NCI-H146 treated with DMSO at 0.1 percent for 48 hours (cell line): ENCODE measurements around the gene UQCR11.
"Not testable (repeated sequence)": the region's sequence is repeated elsewhere in the genome, so short reads cannot be mapped to it uniquely, and the experiment has no call there.

Experiments
- DNase-seq: peaks from one replicate; lab custom pipeline; 2025; ENCODE audit not compliant: unreplicated experiment; lab: John Stamatoyannopoulos, UW

UQCR11 gene

GRCh38 chr19:1605236-1606137 lies at the start of gene UQCR11:
Gene UQCR11 (minus strand): TSS chr19:1605462. CDS start chr19:1605409, 53 bp downstream.
- peak; percentile 82 for DNase-seq

- no peak for DNase-seq
Measured at GRCh38 chr19:1654178-1654792, 49.0 kb upstream of the UQCR11 start.

GRCh38 chr19:1653300-1653628 lies 48.0 kb upstream of the UQCR11 start:
- DNase-seq = no peak

- DNase-seq = peak; percentile 86
Measured at GRCh38 chr19:1652471-1653299, 47.4 kb upstream of the UQCR11 start, which contains the start of gene TCF3. Gene TCF3 (minus strand): TSS chr19:1652615. CDS start chr19:1650248, 2,367 bp downstream.

DNA sequence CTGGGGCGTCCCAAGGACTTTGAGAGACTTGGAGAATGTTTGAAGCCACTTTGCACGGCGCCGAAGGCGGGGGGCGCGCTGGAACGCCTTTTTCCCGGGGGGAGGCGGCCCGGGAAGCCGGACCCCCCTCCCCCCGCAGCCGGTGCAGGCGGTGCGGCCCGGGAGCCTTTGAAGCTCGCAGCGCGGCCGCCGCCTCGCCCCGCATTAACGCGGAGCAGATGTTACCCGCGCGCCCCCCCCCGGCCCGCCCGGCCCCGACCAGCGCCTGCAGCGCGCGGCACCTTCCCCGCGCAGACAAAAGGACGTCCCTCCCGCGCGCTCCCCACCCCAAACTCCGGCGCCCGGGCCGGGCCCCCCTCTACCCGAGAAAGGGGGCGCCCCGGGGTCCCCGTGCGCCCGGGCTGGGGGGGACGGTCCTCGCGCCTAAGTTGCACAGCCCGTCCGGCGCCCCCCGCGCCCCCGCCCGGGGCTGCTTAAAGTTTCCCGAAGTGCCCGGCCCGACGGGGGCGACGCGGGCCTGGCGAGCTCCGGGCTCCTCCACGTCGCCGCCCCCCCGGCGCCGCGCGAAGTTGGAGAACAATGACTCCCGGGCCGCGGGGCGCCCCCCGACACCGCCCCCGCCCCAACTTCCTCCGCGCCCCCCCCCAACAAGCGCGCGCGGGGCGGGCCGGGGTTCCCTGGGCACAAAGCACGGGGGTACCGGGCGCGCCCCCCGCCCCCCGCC lies 46.5 kb upstream of the UQCR11 start:
- no peak for DNase-seq

- no peak for DNase-seq
Measured at GRCh38 chr19:1650650-1651567, 45.6 kb upstream of the UQCR11 start.

DNA sequence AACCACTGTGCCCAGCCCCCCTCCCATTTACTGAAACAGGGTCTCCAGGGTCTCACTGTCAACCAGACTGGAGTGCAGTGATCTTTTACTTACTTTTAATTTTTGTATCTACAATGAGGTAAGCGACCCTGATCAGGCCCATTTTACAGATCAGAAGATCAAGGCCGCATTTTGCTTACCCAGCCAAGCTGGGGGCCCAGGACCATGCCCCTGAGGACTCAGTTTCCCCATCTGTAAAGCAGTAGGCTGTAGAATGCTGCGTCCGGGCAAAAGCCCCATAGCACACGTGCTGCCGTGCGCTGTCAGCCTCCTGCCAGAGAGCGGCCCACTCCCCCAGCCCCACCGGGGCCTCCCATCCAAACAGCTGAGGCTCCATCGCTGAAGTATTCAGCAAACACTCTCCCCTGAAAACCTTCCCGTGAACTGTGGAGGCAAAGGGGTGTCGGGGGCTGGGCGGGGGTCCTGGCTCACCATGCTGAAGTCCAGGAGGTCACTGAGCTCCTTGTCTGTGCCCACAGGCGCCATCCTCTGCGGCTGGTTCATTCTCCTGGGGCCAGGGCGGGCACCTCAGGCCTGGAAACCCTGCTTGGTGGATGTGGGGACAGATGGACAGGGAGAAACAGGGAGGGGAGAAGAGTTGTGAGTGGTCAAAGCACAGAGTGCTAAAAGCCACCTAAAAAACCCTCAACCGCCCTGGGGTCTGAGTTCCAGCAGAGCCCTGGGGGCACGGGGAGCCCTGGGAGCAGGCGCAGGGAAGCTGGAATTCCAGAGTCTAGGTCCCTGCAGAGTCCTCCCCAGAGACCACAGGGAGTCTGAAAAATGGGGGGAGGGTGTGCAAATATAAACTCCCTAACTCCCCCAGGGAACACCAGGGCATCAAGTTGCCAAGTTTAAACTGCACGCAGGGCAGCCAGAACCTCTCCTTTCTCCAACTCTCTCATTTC lies 44.7 kb upstream of the UQCR11 start:
- DNase-seq = no peak

- DNase-seq = no peak
Measured at GRCh38 chr19:1648920-1649541, 43.8 kb upstream of the UQCR11 start.

- no peak for DNase-seq
Measured at GRCh38 chr19:1648459-1648849, 43.2 kb upstream of the UQCR11 start.

DNA sequence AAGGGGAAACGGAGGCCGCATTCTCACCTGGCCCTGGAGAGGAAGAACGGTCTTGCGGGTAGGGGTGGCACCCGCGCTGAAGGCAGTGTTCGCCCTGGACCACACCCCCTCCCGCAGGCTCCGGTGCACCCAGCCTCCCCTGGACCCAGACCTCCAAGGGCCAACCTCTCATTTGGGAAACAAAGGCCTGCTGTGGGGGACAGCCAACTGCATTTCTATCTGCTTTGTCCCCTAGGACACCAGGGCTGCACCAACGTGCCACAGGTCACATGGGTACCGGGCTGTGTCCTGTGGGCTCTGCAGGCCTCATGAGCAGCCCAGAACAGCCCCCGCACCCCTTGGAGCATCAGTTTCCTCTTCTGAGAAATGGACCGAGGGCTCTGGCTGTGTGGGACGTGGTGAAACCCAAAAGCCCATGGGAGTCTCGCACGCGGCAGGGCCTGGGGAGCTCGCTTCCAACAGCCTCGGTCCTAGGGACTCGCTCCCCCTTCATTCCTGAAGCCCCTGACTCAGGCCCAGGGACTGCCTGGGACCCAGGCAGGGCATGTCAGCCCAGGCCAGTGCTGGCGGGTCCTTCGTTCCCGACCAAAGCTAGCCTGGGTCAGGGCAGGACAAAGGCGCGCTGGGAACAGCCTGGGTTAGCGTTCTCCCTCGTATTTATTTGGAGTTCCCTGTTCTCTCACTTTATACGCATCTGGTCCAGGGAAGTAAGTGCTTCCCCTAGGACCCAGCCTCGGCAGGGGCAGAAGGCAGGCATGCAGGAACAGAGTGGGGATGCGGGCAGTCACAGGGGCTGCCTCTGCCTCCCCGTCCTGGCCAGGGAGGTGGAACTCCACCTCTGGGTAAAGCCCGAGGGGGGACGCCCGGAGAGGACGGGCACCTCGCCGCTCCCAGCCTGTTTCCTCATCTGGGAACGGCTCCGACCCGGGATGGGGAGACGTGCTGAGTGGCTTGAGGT lies 42.5 kb upstream of the UQCR11 start:
- no peak for DNase-seq

DNA sequence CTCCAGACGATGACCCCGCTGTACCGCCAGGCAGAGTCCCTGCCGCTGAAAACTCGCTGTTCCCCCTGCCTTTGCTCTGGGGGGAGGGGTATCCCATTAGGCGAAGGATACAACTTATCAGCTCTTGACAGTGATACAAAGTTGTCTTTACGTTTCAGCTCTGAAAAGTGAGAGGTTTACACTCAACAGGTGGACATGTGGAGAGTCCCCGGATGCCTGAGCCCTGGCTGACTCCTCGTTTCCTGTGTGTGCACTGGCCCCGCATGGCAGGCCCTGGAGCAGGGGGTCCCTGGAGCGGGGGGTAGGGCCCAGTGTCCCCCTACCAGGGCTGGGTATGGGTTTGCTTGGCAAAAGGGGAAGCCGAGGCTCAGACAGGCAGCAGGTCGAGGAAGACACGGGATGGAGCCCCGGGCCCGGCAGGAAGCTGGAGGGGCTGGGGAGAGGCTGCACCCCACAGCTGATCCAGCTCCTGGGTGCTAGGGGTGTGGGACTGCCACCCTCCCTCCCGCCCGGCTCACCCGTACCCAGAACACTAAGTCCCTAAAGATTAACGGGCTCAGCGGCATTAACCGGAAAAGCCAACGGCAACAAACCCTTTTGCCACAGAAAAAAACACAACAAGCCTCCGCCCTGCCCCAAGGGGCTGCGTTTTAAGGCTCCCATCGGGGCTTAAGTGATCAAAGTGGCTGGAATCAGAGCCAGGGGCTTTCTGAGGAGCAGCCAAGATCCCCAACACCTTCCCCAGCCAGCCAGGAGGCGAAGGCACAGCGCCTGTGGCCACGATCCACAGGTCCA lies 41.6 kb upstream of the UQCR11 start:
- no peak for DNase-seq

DNA sequence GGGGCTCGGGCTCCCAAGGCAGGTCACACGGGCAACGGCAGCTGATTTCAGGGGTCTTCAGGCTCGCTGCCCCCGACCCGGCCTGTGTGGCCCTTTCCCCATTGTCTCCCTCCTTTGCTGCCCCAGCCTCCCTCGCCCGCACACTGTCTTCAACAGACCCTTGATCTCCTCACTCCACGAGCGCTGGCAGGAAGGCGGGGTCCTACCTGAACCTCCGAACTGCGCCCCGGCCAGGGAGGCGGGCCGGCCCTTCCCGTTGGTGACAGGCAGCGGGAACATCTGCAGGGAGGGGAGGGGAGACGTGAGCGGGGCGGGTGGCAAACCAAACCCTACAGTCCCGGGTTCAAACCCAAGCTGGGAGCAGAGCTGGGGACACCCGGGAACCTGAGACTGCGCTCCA lies 40.9 kb upstream of the UQCR11 start:
- DNase-seq = no peak

- no peak for DNase-seq
Measured at GRCh38 chr19:1645299-1645698, 40.0 kb upstream of the UQCR11 start.

DNA sequence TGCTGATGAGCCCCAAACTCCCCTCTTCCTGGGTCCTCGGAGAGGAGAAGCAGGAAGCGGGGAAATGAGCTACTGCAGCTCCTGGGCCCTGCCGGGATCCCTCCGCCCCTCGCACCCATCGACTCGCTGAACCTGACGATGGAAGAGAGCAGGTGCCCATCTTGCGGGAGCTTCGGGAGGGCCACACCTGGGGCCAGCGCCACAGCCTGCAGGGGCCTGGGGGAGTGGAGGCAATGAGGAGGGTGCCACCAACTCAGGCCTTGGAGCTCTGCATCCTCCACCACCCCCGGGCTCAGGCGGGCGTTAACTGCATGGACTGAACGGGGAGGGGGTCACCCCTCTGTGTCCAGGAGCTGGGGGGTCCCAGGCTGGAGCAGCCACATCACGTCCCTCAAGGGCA lies 38.8 kb upstream of the UQCR11 start:
- DNase-seq = no peak

DNA sequence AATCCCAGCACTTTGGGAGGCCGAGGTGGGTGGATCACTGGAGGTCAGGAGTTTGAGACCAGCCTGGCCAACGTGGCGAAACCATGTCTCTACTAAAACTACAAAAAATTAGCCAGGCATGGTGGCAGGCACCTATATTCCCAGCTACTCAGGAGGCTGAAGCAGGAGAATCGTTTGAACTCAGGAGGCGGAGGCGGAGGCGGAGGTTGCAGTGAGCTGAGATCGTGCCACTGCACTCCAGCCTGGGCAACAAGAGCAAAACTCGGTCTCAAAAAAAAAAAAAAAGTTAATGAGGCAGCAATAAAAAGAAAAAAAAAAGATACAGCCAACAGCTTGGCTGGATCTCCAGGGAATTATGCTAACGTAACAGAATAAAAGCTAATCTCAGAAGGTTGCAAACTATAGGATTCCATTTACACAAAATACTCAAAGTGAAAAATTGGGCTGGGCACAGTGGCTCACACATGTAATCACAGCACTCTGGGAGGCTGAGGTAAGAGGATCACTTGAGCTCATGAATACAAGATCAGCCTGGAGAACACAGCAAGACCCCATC lies 35.7 kb upstream of the UQCR11 start:
- not testable (repeated sequence) for DNase-seq
